ENCODE data around the gene L3MBTL4. TPM values are rescaled to one million over a fixed set of nuclear protein-coding genes. Genes with fewer than 3 reads are reported as not detected.

Gene L3MBTL4
- total RNA-seq, 1 donor from 2014 or later: 0.34 TPM

- no peak overlapping the region for H3K27ac ChIP-seq
- no peak overlapping the region for H3K27ac Mint-ChIP-seq
Measured at GRCh38 chr18:6039055-6039454, 375.7 kb downstream of the L3MBTL4 start.

GRCh38 chr18:6031442-6031841, 383.3 kb downstream of the L3MBTL4 start:
- TF ChIP-seq EZH2phosphoT487 (IDR thresholded peaks at IDR 0.05): no peak
- TF ChIP-seq EZH2 (IDR thresholded peaks at IDR 0.05): no peak
- no peak for TF ChIP-seq CTCF (IDR thresholded peaks at IDR 0.05)
- H3K36me3 Mint-ChIP-seq: no peaks in the 10 kb centered on the region
- H3K27ac Mint-ChIP-seq: no peak overlapping the region
- Histone ChIP-seq H3K4me1 (no peaks in the 10 kb centered on the region), H3F3A (ENCODE audit: low read depth) (no peaks in the 10 kb centered on the region), H3K4me2 (no peak overlapping the region), H3K79me2 (ENCODE audit: low read depth) (no peaks in the 10 kb centered on the region), H3K9ac (no peak overlapping the region), H3K27ac (no peak overlapping the region), H4K20me1 (ENCODE audit: low read depth) (no peaks in the 10 kb centered on the region), H3K36me3 (no peaks in the 10 kb centered on the region), H3K27me3 (peaks cover 2% of the 10 kb centered on the region), H3K9me3 (ENCODE audit: low read depth) (no peaks in the 10 kb centered on the region), H3K4me3 (no peak overlapping the region), H2AFZ (replicated peaks) (no peak overlapping the region)
- peaks cover under 1% of the 10 kb centered on the region for H3K4me1 Mint-ChIP-seq
- H3K9me3 Mint-ChIP-seq: peaks cover 8% of the 10 kb centered on the region
- no peak for DNase-seq (ENCODE audit: low spot score)
- no peak overlapping the region for H3K4me3 Mint-ChIP-seq
- H3K27me3 Mint-ChIP-seq (ENCODE audit: insufficient read depth, low read depth): peaks cover 3% of the 10 kb centered on the region

More at GRCh38 chr18:6039055-6039454, 375.7 kb downstream of the L3MBTL4 start:
- H3K79me2 ChIP-seq (ENCODE audit: low read depth): no peaks in the 10 kb centered on the region
- Mint-ChIP-seq H3K36me3 (no peaks in the 10 kb centered on the region), H3K4me1 (no peaks in the 10 kb centered on the region), H3K27me3 (ENCODE audit: insufficient read depth, low read depth) (peaks cover 3% of the 10 kb centered on the region), H3K9me3 (peaks cover 31% of the 10 kb centered on the region), H3K4me3 (no peak overlapping the region)
- no peaks in the 10 kb centered on the region for H3F3A ChIP-seq (ENCODE audit: low read depth)
- no peaks in the 10 kb centered on the region for H3K9me3 ChIP-seq (ENCODE audit: low read depth)
- H3K4me2 ChIP-seq: no peak overlapping the region
- no peak overlapping the region for H3K9ac ChIP-seq
- no peaks in the 10 kb centered on the region for H4K20me1 ChIP-seq (ENCODE audit: low read depth)
- no peaks in the 10 kb centered on the region for H3K4me1 ChIP-seq
- no peak overlapping the region for H2AFZ ChIP-seq (replicated peaks)
- no peak for DNase-seq (ENCODE audit: low spot score)
- no peaks in the 10 kb centered on the region for H3K27me3 ChIP-seq
- no peak for TF ChIP-seq EZH2phosphoT487 (IDR thresholded peaks at IDR 0.05)
- TF ChIP-seq CTCF (IDR thresholded peaks at IDR 0.05): no peak
- TF ChIP-seq EZH2 (IDR thresholded peaks at IDR 0.05): no peak
- H3K36me3 ChIP-seq: no peaks in the 10 kb centered on the region
- H3K4me3 ChIP-seq: no peak overlapping the region

- no peaks in the 10 kb centered on the region for H3K36me3 ChIP-seq
- no peak overlapping the region for H3K4me2 ChIP-seq
- H3F3A ChIP-seq (ENCODE audit: low read depth): no peaks in the 10 kb centered on the region
- H3K36me3 Mint-ChIP-seq: no peaks in the 10 kb centered on the region
- H2AFZ ChIP-seq (replicated peaks): no peak overlapping the region
- no peak overlapping the region for H3K4me3 Mint-ChIP-seq
- H3K79me2 ChIP-seq (ENCODE audit: low read depth): no peaks in the 10 kb centered on the region
- TF ChIP-seq EZH2 (IDR thresholded peaks at IDR 0.05) (no peak), CTCF (IDR thresholded peaks at IDR 0.05) (no peak), EZH2phosphoT487 (IDR thresholded peaks at IDR 0.05) (no peak)
- peaks cover 4% of the 10 kb centered on the region for H3K9me3 Mint-ChIP-seq
- no peak overlapping the region for H3K4me3 ChIP-seq
- H3K27ac ChIP-seq: no peak overlapping the region
- H4K20me1 ChIP-seq (ENCODE audit: low read depth): no peaks in the 10 kb centered on the region
- no peaks in the 10 kb centered on the region for H3K4me1 ChIP-seq
- H3K9me3 ChIP-seq (ENCODE audit: low read depth): no peaks in the 10 kb centered on the region
- peaks cover 7% of the 10 kb centered on the region for H3K27me3 ChIP-seq
- peaks cover 3% of the 10 kb centered on the region for H3K4me1 Mint-ChIP-seq
- no peak overlapping the region for H3K27ac Mint-ChIP-seq
- H3K9ac ChIP-seq: no peak overlapping the region
- H3K27me3 Mint-ChIP-seq (ENCODE audit: insufficient read depth, low read depth): peaks cover 3% of the 10 kb centered on the region
- DNase-seq (ENCODE audit: low spot score): no peak
Measured at GRCh38 chr18:6031002-6031401, 383.7 kb downstream of the L3MBTL4 start.

All from neural progenitor cell (in vitro differentiated cells).